DMS 273 (cell line): ENCODE results near the gene ARFRP1.
"Not testable (repeated sequence)": the region's sequence is repeated elsewhere in the genome, so short reads cannot be mapped to it uniquely, and the experiment has no call there.

Experiments used
- DNase-seq: peaks from one replicate; lab custom pipeline; 2025; ENCODE audit not compliant: unreplicated experiment; lab: John Stamatoyannopoulos, UW

ARFRP1 gene

DNA sequence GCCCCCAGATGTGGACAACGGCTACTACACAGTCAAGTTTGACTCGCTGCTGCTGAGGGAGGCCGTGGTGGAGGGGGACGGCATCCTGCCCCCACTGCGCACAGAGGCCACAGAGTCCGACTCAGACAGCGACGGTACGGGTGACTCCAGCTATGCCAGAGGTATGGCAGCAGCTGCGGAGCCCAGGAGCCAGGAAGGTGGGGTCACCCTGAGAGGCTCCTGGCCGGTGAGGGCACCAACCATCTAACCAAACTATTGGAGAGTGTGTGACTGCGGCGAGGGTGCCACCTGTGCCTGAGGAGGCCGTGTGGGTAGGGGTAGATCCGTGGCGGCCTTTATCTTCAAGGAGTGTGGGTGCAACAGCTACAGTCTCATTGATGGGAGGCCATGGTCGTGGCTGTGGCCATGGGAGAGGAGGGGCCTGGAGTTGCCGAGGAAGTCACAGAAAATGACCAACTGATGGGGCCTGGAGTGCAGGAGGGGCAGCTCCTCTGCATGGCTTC, 25.9 kb upstream of the ARFRP1 start:
- no peak for DNase-seq

DNA sequence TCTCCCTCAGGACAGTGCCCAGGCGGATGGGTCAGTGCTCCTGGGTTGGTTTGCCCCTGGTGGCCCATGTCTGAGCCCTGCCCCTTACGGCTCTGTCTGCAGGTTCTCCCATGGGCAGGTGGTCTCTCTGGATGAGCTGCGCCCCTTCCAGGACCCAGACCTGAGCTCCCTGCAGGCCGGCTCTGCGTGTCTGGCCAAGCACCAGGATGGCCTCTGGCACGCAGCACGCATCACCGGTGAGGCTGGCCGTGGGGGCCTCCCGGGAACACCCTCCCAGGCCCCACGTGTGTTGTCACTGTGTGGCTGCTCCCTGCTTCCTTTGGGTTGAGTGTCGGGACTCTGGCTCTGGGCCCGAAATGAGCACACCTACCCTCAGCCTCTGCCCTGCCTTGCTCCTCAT, 25.3 kb upstream of the ARFRP1 start:
- no peak for DNase-seq

DNA sequence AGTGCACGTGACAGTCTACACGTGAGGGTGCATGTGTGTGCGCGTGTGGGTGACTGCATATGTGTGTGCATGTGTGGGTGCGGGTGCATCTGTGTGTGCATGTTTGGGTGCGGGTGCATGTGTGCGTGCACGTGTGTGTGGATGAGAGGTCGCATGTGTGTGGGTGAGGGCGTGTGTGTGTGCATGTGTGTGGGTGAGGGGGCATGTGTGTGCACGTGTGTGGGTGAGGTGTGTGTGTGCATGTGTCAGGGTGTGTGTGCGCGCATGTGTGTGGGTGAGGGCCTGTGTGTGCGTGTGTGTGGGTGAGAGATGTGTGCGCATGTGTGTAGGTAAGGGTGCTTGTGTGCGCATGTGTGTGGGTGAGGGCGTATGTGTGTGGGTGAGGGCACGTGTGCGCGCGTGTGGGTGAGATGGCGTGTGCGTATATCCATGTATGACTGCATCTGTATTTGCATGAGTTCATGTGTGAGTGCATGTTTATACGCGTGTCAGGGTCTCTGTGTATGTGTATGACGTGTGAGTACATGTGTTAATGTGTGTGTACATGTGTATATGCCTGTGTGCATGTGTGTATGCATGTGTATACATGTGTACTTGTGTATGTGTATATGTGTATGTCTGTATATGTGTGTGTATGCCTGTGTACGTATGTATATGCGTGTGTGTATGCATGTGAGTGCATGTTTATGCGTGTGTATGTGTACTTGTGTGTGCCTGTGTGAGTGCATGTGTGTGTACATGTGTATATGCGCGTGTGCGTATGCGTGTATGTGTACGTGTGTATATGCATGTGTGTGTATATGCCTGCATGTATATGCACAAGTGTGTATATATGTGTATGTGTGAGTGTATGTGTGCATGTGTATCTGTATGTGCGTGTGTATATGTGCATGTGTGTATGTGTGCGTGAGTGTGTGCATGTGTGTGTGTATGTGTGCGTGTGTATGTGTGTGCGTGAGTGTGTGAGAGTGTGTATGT, 24.6 kb upstream of the ARFRP1 start:
- no peak for DNase-seq

DNA sequence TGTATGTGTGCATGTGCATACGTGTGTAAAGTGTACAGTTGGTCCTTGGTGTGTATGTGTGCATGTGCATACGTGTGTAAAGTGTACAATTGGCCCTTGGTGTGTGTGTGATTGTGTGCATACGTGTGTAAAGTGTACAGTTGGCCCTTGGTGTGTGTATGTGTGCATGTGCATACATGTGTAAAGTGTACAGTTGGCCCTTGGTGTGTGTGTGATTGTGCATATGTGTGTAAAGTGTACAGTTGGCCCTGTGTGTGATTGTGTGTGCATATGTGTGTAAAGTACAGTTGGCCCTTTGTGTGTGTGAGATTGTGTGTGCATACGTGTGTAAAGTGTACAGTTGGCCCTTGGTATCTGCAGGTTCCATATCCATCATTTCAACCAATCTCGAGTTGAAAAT, 23.6 kb upstream of the ARFRP1 start:
- no peak for DNase-seq

DNA sequence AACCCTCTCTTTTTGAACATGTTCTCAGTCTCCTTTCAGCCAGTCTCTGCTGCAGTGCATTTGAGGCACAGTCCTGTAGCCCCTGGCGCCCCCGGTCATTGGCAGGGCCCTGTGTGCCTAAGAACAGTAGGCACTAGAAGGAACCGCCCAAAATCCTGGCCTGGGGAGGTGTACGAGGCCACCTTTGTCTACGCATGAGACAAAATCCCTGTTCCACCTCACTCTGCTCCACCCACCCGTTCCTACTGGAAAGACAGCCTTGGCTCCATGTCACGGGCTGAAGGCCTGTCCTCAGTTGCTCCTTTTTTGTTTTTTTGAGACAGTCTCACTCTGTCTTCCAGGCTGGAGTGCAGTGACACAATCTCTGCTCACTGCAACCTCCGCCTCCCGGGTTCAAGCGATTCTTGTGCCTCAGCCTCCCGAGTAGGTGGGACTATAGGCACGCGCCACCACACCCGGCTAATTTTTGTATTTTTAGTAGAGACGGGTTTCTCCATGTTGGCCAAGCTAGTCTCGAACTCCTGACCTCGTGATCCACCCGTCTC, 22.5 kb upstream of the ARFRP1 start:
- not testable (repeated sequence) for DNase-seq

DNA sequence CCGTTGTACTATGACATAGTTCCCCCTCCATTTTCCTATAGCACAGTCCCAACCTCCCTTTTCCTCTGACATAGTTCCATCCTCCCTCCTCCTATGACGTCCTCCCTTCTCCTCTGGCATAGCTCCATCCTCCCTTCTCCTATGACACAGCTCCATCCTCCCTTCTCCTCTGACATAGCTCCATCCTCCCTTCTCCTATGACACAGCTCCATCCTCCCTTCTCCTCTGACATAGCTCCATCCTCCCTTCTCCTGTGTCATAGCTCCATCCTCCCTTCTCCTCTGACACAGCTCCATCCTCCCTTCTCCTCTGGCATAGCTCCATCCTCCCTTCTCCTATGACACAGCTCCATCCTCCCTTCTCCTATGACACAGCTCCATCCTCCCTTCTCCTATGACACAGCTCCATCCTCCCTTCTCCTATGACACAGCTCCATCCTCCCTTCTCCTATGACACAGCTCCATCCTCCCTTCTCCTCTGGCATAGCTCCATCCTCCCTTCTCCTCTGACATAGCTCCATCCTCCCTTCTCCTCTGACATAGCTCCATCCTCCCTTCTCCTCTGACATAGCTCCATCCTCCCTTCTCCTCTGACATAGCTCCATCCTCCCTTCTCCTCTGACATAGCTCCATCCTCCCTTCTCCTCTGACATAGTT, 15.3 kb upstream of the ARFRP1 start:
- not testable (repeated sequence) for DNase-seq

DNA sequence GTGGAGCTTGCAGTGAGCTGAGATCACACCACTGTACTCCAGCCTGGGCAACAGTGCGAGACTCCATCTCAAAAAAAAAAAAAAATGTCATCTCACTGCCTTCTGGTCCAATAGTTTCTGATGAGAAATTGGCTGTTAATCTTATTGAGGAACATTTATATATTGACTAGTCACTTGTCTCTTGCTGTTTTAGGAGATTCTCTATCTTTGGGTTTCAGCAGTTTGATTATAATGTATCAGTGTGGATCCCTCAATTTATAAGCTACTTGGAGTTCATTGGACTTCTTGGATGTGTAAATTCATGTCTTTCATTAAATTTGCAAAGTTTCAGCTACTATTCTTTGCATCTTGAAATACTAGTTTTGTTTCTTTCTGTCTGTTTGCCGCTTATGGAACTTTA, 11.2 kb upstream of the ARFRP1 start:
- DNase-seq: no peak

DNA sequence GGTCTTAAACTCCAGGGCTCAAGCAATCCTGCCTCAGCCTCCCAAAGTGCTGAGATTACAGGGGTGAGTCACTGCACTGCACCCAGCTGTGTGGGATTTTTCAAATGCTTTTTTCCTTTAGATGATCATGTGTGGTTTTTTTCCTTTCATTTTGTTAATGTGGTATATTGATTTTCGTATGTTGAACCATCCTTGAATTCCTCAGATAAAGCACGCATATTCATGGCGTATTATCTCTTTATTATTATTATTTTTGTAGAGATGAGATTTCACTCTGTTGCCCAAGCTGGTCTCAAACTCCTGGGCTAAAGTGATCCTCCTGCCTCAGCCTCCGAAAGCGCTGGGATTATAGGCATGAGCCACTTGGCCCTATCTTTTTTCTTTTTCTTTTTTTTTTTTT, 7.1 kb upstream of the ARFRP1 start:
- no peak for DNase-seq

DNA sequence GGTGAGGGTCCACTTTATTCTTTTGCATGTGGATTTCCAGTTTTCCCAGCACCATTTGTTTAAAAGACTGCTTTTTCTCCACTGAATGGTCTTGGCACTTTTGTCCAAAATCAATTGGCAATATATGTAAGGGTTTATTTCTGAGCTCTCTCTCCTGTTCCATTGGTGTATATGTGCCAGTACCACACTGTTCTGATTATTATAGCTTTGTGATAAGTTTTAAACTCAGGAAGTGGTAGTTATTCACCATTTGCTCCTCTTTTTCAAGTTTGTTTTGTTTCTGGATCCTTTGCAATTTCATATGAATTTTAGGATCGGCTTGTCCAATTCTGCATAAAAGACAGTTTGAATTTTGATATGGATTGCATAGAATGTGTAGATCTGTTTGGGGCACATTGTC, 4.4 kb upstream of the ARFRP1 start:
- no peak for DNase-seq

DNA sequence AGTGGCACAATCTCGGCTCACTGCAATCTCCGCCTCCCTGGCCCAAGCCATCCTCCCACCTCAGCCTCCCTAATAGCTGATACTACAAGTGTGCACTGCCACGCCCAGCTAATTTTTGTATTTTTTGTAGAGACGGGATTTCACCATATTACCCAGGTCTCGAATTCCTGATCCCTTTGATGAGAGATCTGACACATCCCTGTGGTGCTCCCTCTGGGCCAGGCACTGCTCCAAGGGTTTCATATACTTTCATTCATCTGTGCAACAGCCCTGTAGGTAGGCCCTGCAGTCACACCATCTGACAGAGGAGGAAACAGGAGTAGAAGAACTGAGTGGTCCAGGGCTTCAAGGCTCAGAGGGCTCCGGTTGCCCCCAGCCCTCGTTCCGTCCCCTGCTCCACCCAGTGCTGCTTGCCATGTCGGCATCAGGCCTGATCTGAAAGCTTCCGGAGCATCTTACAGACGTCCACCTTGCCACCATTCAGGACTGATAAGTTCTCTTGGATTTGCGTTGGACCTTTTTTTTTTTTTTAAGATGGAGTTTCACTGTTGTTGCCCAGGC, 3.4 kb upstream of the ARFRP1 start:
- DNase-seq: no peak

DNA sequence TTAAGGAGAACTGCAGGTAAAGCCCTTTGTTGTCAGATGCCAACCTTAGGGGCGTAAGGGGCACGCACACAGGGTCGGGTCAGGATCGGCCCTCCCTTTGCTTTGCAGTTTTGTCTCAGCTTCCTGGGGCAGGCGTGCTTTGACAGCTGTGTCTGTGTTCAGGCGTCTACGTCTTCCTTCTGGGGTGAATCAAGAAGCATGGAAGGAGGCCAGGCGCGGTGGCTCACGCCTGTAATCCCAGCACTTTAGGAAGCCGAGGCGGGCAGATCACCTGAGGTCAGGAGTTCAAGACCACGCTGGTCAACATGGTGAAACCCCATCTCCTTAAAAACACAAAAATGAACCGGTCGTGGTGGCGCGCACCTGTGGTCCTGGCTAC, 1.4 kb upstream of the ARFRP1 start:
- no peak for DNase-seq

DNA sequence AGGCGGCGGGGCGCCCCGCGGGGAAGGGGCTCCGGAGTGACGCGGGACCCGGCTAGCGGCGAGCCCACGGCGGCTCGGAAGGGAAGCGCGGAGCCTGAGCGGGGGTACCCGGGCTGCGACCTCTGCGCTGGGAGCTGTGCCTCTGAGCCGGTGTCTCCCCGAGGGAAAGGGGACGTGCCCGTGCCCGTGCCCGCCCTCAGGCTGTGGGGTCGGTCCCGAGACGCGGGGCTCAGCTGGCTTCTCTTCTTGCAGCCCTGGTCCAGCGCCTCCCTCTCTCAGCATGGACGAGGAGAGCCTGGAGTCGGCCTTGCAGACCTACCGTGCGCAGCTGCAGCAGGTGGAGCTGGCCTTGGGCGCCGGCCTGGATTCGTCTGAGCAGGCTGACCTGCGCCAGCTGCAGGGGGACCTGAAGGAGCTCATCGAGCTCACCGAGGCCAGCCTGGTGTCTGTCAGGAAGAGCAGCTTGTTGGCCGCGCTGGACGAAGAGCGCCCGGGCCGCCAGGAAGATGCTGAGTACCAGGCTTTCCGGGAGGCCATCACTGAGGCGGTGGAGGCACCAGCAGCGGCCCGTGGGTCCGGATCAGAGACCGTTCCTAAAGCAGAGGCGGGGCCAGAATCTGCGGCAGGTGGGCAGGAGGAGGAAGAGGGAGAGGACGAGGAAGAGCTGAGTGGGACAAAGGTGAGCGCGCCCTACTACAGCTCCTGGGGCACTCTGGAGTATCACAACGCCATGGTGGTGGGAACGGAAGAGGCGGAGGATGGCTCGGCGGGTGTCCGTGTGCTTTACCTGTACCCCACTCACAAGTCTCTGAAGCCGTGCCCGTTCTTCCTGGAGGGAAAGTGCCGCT, 749 bp upstream of the ARFRP1 start:
- peak; percentile 59 for DNase-seq

DNA sequence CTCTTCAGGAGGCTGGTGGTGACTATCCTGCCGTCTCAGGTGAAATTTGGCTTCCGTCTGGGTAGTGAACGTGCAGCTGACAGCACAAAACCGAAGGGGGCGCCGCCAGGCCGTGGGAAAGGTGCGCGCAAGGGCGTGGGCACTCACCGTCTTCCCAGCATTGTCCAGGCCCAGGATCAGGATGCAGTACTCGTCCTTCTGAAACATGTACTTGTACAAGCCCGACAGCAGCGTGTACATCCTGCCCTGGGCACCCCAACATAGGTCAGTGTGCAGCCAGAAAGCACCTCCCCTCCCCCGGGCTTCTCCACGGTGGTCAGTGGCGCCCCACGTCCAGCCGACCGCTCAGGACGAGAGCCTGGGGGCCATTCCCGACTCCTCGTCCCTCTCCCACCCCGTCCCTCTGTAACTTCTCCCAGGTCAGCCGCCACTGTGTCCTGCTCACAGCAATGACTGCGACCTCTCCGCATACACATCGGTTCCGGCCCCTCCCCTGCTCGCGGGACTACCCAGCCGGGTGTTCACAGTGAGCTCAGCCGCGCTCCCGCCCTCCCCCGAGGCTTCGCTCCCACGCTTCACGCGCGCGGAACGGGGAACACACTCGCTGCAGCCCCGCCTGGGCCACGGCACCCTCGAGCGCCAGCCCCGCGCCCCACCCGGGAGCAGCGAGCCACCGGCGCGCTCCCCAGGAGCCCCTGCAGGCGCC, 771 bp downstream of the ARFRP1 start:
- peak; percentile 80 for DNase-seq

DNA sequence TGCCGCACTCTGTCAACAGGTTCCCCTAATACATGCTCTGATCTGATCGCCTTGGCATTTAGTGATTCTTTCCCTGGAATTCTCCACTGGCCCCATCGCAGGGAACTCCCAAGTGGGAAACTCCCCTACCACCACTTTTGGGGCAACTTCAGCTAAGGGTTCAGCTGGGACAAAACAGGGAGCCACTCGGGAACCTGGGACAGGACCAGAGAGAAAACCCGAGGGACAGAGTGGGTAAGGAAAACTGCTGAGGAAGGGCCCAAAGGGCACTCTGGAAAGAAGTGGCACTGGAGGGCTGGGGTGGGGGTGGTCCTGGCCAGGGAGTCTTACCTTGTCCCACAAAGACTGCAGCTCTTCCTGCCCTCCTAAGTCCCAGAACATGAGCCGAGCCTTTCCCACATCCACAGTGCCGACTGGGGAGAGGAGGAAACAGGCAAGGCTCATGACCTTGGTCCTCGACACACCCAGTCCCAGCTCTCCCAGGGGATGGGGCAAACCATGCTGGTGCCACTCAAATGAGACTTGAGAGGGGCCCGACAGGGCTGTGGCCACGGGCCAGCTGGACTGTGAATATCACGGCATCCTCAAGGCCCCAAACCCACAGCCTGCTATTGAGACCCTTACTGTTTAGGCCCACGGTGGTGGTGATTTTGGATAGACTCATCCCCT, 1.6 kb downstream of the ARFRP1 start:
- DNase-seq: no peak

DNA sequence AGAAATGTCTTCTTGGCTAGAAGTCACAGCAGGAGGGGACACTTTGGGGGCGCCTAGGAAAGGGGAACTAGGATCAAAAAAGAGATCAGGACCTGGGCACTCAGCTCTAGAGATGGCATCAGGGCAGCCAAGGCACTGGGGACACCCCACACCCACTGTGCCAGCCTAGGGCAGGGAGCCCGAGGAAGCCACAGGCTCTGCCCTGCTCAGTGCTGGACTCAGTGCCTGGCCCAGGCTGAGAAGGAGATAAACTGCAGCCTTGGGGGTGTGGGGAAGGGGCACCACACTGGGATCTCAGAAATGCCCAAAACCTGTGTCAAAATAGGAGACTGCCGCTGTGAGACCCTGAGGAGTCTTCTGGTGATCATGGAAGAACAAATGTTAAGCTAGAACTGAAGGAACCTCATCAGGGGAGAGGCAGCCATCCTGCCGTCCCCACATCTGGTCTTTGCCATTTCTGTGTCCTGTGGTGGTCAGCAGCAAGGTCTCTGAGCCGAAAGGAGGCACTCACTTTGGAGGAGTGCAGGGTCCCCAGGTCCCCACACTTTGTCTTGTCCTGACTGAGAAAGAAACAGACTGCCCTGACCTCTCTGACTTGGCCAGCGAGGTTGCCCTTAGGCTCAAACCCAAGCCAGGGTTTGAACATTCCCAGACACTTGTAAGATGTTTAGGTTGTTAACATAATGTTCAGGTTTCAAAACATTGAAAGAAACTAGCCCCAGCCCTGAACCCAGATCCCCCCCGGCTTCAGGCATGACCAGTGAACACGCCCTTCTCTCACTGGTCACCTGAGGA, 2.3 kb downstream of the ARFRP1 start:
- no peak for DNase-seq

DNA sequence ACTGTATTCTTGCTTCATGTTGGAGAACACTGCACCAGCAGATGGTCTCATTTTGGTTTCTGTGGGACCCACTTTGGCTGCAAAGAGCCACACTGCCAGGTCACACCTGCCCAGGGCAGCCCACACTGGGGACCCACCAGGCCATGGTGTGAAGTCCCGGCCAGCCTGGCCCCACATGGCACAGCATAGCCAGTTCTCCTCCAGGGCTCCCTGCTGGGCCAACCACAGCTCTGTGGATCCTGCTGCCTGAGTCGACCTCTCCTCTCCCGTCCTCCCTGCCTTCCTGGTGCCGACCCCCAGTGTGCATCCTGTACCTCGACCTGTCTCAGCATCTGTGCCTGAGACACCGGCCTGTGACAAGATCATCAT, 3.0 kb downstream of the ARFRP1 start:
- DNase-seq: no peak

DNA sequence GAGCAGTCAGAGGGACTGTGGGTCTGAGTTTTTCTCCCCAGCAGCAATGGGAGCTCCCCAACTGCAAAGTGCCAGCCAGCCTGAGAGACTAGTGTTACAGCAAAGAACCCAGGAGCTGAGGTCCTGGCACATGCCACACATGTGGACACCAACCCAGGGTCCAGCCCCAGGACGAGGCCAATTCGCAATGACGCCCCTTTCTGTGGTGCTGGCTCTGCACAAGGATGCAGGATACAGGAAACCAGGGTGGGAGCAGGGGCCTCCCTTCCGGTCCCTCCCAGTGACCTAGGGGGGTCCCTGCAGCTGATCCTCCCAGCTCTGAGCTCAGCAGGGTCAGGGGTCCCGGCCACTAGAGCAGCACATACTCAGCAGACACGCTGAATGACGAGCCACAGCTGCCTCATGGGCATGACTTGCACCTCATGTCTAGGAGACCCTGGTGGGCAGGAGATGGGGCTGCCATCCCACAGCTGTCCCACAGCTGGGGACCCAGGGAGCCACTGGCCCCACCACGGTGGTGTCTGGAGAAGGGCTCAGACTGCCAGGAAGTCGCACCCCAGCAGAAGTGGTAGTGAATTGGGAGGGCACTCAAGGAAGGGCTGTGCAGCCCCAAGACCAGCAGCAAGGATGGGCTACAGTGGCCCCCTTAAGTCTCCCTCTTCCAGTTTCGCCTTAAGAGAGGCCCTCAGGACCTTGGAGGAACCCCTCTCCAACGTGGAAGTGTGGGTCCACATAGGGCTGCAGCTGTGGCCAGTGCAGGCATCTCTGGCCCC, 3.6 kb downstream of the ARFRP1 start:
- no peak for DNase-seq

DNA sequence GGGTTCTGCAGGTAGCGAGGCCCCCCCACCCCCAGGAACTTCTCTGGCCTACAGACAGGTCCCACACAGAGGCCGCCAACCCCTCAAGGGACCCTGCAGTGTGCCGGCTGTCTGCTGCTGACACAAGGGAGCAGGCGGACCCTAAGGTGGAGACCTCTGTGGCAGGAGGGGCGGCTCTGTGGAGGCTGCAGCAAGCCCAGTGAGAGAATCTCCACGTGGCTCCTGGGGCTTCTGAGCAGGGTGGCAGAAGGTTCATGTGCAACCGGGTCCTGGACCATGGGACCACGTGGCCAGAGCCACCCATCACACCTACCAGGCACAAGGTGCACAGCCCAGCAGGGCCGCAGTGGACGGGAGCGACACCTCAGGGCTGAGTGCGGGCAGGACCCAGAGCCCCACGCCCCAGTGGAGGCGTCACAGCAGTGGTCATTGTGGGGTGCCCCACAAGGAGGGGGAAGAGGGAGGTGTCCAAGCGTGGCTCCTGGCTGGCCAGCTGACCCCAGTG, 4.3 kb downstream of the ARFRP1 start:
- no peak for DNase-seq
